ENCODE data around the gene KIF11. TPM values are rescaled to one million over a fixed set of nuclear protein-coding genes. Genes with fewer than 3 reads are reported as not detected.

KIF11 gene
- total and polyA plus RNA-seq, 2 of the 13 experiments (the other 11 are each of a cell fraction or from before 2014, with no cell fraction given): 8.7 to 38.4 TPM

DNA sequence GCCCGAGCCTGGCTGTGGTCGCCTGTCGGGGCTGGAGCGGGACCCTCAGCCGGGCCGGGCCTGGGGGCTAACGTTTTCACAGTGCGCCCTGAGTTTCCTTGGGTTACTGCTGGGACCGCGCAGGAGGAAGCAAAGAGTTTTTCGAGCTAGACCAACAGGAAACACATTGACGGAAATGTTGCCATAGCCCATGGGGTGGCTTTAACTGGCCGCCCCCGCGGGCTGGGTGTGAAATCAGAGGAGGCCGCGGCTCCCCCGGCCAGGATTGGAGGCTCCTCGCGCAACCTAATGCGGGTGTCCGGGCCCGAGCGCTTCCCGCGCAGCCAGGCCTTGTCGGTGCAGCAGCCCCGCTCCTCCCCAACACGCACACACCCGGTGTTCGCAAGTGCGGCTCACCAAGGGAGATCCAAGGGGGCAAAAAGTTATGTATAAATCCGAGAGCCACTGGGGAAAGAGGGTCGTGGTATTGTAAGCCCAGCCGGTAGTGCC is 98.7 kb downstream of the KIF11 start (continued):
- TF ChIP-seq, protein P1, sequence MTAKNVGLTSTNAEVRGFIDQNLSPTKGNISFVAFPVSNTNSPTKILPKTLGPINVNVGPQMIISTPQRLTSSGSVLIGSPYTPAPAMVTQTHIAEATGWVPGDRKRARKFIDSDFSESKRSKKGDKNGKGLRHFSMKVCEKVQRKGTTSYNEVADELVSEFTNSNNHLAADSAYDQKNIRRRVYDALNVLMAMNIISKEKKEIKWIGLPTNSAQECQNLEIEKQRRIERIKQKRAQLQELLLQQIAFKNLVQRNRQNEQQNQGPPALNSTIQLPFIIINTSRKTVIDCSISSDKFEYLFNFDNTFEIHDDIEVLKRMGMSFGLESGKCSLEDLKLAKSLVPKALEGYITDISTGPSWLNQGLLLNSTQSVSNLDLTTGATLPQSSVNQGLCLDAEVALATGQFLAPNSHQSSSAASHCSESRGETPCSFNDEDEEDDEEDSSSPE (CRISPR knock-in tag; IDR thresholded peaks at IDR 0.05): peak; percentile 33; the same call in 1 of the 2 replicates
- TF ChIP-seq NFKBIZ (CRISPR knock-in tag; IDR thresholded peaks at IDR 0.05) (no peak), SAP130 (CRISPR knock-in tag; IDR thresholded peaks at IDR 0.05; ENCODE audit: low read depth) (no peak; the same call in 1 of the 2 replicates), ZNF605 (CRISPR knock-in tag; IDR thresholded peaks at IDR 0.05) (no peak), CEBPB (IDR thresholded peaks at IDR 0.05; ENCODE audit: borderline replicate concordance, low read depth, low read length) (no peak), ZNF230 (CRISPR knock-in tag; IDR thresholded peaks at IDR 0.05) (0 out of 2 replicates have a peak, but pooled peaks have one; percentile 11), JUND (CRISPR knock-in tag; IDR thresholded peaks at IDR 0.05) (no peak), ZNF777 (CRISPR knock-in tag; IDR thresholded peaks at IDR 0.05) (0 out of 2 replicates have a peak, but pooled peaks have one; percentile 16), TBX2 (CRISPR knock-in tag; IDR thresholded peaks at IDR 0.05; ENCODE audit: borderline replicate concordance) (peak; percentile 14; the same call in 1 of the 2 replicates), YEATS4 (CRISPR knock-in tag; IDR thresholded peaks at IDR 0.05; ENCODE audit: borderline replicate concordance) (peak; percentile 48; the same call in 1 of the 2 replicates), SP2 (CRISPR knock-in tag; IDR thresholded peaks at IDR 0.05) (no peak), ZNF83 (CRISPR knock-in tag; IDR thresholded peaks at IDR 0.05; ENCODE audit: borderline replicate concordance) (no peak), RFXANK (CRISPR knock-in tag; IDR thresholded peaks at IDR 0.05) (no peak), DR1 (CRISPR knock-in tag; IDR thresholded peaks at IDR 0.05) (peak; percentile 22; the same call in 1 of the 2 replicates), ZSCAN22 (CRISPR knock-in tag; IDR thresholded peaks at IDR 0.05) (no peak)
- TF ChIP-seq, protein P2, sequence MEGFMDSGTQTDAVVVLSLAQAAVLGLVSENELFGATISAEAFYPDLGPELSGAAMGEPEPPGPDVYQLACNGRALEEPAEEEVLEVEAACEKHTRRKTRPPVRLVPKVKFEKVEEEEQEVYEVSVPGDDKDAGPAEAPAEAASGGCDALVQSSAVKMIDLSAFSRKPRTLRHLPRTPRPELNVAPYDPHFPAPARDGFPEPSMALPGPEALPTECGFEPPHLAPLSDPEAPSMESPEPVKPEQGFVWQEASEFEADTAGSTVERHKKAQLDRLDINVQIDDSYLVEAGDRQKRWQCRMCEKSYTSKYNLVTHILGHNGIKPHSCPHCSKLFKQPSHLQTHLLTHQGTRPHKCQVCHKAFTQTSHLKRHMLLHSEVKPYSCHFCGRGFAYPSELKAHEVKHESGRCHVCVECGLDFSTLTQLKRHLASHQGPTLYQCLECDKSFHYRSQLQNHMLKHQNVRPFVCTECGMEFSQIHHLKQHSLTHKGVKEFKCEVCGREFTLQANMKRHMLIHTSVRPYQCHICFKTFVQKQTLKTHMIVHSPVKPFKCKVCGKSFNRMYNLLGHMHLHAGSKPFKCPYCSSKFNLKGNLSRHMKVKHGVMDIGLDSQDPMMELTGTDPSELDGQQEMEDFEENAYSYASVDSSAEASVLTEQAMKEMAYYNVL (CRISPR knock-in tag; IDR thresholded peaks at IDR 0.05; ENCODE audit: borderline replicate concordance): no peak
- TF ChIP-seq, protein P3, sequence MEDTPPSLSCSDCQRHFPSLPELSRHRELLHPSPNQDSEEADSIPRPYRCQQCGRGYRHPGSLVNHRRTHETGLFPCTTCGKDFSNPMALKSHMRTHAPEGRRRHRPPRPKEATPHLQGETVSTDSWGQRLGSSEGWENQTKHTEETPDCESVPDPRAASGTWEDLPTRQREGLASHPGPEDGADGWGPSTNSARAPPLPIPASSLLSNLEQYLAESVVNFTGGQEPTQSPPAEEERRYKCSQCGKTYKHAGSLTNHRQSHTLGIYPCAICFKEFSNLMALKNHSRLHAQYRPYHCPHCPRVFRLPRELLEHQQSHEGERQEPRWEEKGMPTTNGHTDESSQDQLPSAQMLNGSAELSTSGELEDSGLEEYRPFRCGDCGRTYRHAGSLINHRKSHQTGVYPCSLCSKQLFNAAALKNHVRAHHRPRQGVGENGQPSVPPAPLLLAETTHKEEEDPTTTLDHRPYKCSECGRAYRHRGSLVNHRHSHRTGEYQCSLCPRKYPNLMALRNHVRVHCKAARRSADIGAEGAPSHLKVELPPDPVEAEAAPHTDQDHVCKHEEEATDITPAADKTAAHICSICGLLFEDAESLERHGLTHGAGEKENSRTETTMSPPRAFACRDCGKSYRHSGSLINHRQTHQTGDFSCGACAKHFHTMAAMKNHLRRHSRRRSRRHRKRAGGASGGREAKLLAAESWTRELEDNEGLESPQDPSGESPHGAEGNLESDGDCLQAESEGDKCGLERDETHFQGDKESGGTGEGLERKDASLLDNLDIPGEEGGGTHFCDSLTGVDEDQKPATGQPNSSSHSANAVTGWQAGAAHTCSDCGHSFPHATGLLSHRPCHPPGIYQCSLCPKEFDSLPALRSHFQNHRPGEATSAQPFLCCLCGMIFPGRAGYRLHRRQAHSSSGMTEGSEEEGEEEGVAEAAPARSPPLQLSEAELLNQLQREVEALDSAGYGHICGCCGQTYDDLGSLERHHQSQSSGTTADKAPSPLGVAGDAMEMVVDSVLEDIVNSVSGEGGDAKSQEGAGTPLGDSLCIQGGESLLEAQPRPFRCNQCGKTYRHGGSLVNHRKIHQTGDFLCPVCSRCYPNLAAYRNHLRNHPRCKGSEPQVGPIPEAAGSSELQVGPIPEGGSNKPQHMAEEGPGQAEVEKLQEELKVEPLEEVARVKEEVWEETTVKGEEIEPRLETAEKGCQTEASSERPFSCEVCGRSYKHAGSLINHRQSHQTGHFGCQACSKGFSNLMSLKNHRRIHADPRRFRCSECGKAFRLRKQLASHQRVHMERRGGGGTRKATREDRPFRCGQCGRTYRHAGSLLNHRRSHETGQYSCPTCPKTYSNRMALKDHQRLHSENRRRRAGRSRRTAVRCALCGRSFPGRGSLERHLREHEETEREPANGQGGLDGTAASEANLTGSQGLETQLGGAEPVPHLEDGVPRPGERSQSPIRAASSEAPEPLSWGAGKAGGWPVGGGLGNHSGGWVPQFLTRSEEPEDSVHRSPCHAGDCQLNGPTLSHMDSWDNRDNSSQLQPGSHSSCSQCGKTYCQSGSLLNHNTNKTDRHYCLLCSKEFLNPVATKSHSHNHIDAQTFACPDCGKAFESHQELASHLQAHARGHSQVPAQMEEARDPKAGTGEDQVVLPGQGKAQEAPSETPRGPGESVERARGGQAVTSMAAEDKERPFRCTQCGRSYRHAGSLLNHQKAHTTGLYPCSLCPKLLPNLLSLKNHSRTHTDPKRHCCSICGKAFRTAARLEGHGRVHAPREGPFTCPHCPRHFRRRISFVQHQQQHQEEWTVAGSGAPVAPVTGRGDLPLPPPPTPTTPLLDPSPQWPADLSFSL (CRISPR knock-in tag; IDR thresholded peaks at IDR 0.05): no peak
- TF ChIP-seq, protein P4, sequence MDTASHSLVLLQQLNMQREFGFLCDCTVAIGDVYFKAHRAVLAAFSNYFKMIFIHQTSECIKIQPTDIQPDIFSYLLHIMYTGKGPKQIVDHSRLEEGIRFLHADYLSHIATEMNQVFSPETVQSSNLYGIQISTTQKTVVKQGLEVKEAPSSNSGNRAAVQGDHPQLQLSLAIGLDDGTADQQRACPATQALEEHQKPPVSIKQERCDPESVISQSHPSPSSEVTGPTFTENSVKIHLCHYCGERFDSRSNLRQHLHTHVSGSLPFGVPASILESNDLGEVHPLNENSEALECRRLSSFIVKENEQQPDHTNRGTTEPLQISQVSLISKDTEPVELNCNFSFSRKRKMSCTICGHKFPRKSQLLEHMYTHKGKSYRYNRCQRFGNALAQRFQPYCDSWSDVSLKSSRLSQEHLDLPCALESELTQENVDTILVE (CRISPR knock-in tag; IDR thresholded peaks at IDR 0.05): 0 out of 2 replicates have a peak, but pooled peaks have one; percentile 23
- TF ChIP-seq, protein P5, sequence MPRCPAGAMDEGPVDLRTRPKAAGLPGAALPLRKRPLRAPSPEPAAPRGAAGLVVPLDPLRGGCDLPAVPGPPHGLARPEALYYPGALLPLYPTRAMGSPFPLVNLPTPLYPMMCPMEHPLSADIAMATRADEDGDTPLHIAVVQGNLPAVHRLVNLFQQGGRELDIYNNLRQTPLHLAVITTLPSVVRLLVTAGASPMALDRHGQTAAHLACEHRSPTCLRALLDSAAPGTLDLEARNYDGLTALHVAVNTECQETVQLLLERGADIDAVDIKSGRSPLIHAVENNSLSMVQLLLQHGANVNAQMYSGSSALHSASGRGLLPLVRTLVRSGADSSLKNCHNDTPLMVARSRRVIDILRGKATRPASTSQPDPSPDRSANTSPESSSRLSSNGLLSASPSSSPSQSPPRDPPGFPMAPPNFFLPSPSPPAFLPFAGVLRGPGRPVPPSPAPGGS (CRISPR knock-in tag; IDR thresholded peaks at IDR 0.05): no peak

Measured in HepG2 (cell line).